ENCODE measurements around the gene DCUN1D3. TPM values are rescaled to one million over a fixed set of nuclear protein-coding genes. Genes with fewer than 3 reads are reported as not detected.

DCUN1D3 gene
- total and polyA plus RNA-seq, 7 donors, result 2.2 to 19.6 (median 8.6) TPM

DNA sequence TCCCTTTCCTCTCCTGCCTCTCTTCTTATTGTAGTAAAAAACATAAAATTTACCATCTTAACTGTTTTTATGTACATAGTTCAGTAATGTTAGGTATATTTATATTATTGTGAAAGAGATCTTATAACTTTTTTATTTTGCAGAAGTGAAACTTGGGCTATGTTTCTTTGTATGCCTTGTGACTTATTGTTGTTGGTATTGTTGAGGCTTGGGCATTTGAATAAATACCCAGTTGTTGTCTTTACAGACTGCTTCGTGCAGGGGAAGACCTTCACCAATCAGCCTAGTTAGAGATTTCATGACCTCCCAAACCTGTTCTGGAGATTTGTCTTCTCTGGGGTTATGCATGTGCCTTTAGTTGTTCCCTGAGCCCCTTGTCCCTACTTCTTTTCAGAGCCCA lies 61.9 kb downstream of the DCUN1D3 start:
- TF ChIP-seq, protein P1, sequence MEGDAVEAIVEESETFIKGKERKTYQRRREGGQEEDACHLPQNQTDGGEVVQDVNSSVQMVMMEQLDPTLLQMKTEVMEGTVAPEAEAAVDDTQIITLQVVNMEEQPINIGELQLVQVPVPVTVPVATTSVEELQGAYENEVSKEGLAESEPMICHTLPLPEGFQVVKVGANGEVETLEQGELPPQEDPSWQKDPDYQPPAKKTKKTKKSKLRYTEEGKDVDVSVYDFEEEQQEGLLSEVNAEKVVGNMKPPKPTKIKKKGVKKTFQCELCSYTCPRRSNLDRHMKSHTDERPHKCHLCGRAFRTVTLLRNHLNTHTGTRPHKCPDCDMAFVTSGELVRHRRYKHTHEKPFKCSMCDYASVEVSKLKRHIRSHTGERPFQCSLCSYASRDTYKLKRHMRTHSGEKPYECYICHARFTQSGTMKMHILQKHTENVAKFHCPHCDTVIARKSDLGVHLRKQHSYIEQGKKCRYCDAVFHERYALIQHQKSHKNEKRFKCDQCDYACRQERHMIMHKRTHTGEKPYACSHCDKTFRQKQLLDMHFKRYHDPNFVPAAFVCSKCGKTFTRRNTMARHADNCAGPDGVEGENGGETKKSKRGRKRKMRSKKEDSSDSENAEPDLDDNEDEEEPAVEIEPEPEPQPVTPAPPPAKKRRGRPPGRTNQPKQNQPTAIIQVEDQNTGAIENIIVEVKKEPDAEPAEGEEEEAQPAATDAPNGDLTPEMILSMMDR (IDR thresholded peaks at IDR 0.05), result no peak
- no peak for ATAC-seq
- intact Hi-C loops (cut with DNase I), result no loop called here

GRCh38 chr16:20833086-20833485 lies 67.1 kb downstream of the DCUN1D3 start:
- Histone ChIP-seq H3K27me3 (ENCODE audit: insufficient read depth in 3 of 3, low read length in 2 of 3) (no peaks in the 10 kb centered on the region), H3K36me3 (ENCODE audit: insufficient read depth in 1 of 2, low read depth in 1 of 2) (no peaks in the 10 kb centered on the region), H3K27ac (no peak overlapping the region), H3K4me1 (no peaks in the 10 kb centered on the region), H3K4me3 (no peak overlapping the region), H3K9me3 (no peaks in the 10 kb centered on the region)
- WGBS, 3 donors, result 81 to 92% (median 89%) methylated on average over 2 of the region's 2 CpGs
- TF ChIP-seq, protein P1 (IDR thresholded peaks at IDR 0.05), result no peak
- DNase-seq (no peak), ATAC-seq (no peak)
- intact Hi-C loops (cut with DNase I), result no loop called here

More for the DNA sequence above, 61.9 kb downstream of the DCUN1D3 start:
- WGBS, 3 donors, result 85 to 100% (median 89%) methylated on average over 1 of the region's 1 CpG
- no peaks in the 10 kb centered on the region for H3K4me1 ChIP-seq
- no peaks in the 10 kb centered on the region for H3K9me3 ChIP-seq
- H3K36me3 ChIP-seq (ENCODE audit: insufficient read depth in 1 of 2, low read depth in 1 of 2), result no peaks in the 10 kb centered on the region
- DNase-seq, result no peak
- no peak overlapping the region for H3K4me3 ChIP-seq
- no peaks in the 10 kb centered on the region for H3K27me3 ChIP-seq (ENCODE audit: insufficient read depth in 3 of 3, low read length in 2 of 3)
- H3K27ac ChIP-seq, result no peak overlapping the region

- Histone ChIP-seq H3K27ac (no peak overlapping the region), H3K4me3 (no peak overlapping the region), H3K27me3 (ENCODE audit: insufficient read depth in 3 of 3, low read length in 2 of 3) (no peaks in the 10 kb centered on the region), H3K36me3 (ENCODE audit: insufficient read depth in 1 of 2, low read depth in 1 of 2) (peaks cover 0 to 10% of the 10 kb centered on the region in 2 donors), H3K4me1 (no peaks in the 10 kb centered on the region), H3K9me3 (no peaks in the 10 kb centered on the region)
- intact Hi-C loops (cut with DNase I), result no loop called here
- WGBS, 3 donors, result 83 to 92% (median 88%) methylated on average over 1 of the region's 1 CpG
- DNase-seq, result no peak
- TF ChIP-seq, protein P1 (IDR thresholded peaks at IDR 0.05), result no peak
- ATAC-seq, result no peak
These were observed 69.8 kb downstream of the DCUN1D3 start for GRCh38 chr16:20830372-20830771.

DNA sequence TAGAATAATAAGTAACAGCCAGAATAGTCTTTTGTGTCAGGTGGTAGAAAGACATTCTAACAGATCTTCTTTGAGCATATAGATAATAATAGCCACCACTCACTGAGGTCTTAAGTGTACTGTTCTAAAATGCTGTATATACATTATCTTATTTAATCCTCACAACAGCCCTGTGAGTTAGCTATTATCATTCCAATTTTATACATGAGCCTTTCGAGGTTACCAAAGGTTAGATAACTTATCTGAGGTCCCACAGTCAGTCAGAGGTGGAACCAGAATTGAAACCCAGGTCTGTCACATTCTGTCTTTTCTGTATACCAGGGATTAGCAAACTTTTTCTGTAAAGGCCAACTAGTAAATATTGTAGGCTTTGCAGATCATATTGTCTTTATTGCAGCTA lies 70.6 kb downstream of the DCUN1D3 start:
- ATAC-seq, result no peak
- no peak for DNase-seq
- Histone ChIP-seq H3K36me3 (ENCODE audit: insufficient read depth in 1 of 2, low read depth in 1 of 2) (peaks cover 0 to 10% of the 10 kb centered on the region in 2 donors), H3K27me3 (ENCODE audit: insufficient read depth in 3 of 3, low read length in 2 of 3) (no peaks in the 10 kb centered on the region), H3K4me3 (no peak overlapping the region), H3K4me1 (no peaks in the 10 kb centered on the region), H3K9me3 (no peaks in the 10 kb centered on the region), H3K27ac (no peak overlapping the region)
- WGBS, 3 donors, result 95 to 96% (median 96%) methylated on average over 1 of the region's 1 CpG
- intact Hi-C loops (cut with DNase I), result no loop called here
- TF ChIP-seq, protein P1 (IDR thresholded peaks at IDR 0.05), result no peak

- Histone ChIP-seq H3K36me3 (ENCODE audit: insufficient read depth in 1 of 2, low read depth in 1 of 2) (peaks cover 0 to 10% of the 10 kb centered on the region in 2 donors), H3K27ac (no peak overlapping the region), H3K4me1 (no peaks in the 10 kb centered on the region), H3K27me3 (ENCODE audit: insufficient read depth in 3 of 3, low read length in 2 of 3) (no peaks in the 10 kb centered on the region), H3K9me3 (no peaks in the 10 kb centered on the region), H3K4me3 (no peak overlapping the region)
- DNase-seq, result no peak
- ATAC-seq, result no peak
- intact Hi-C loops (cut with DNase I), result no loop called here
- 62 to 87% (median 84%) methylated on average over 3 of the region's 3 CpGs for WGBS, 3 donors
- TF ChIP-seq, protein P1 (IDR thresholded peaks at IDR 0.05), result no peak
These were observed 74.1 kb downstream of the DCUN1D3 start for GRCh38 chr16:20826039-20826566.

Data from psoas muscle (tissue), 8 donors.